GM12878 (cell line): ENCODE results near the gene RNASEH2A. TPM values are rescaled to one million over a fixed set of nuclear protein-coding genes. Genes with fewer than 3 reads are reported as not detected.

Source experiments
- ATAC-seq: fragments of 200-7000 bp; cut with Tn5 transposase; 3 replicates; pipeline ENCODE4 v1.9.1; 2020; ENCODE audit warnings: mild to moderate bottlenecking, moderate library complexity
- BruUV-seq: library from RNA; stranded (reverse); fragments of 400-500 nt; replicated peaks from 2 replicates; lab custom pipeline; 2021; lab: Mats Ljungman, UMichigan
- CTCF ChIA-PET: fragments of 300-600 bp; sonication (Branson Sonifier 250); formaldehyde crosslinking; extraction: SDS; loops from one replicate; lab custom pipeline; 2021; ENCODE audit warnings: inconsistent platforms; lab: Yijun Ruan, JAX
- POLR2A ChIA-PET: fragments of 350-600 bp; formaldehyde crosslinking; extraction: SDS; loops from one replicate; lab custom pipeline; 2021; ENCODE audit warnings: inconsistent platforms; lab: Charles Lee
- RAD21 ChIA-PET: fragments of 300-600 bp; sonication (Branson Sonifier 250); formaldehyde crosslinking; loops from one replicate; lab custom pipeline; 2023; ENCODE audit warnings: antibody characterized with exemption; ENCODE audit not compliant: unreplicated experiment; lab: Charles Lee
- SMC1A ChIA-PET: fragments of 300-600 bp; sonication (Branson Sonifier 250); formaldehyde crosslinking; loops from one replicate; lab custom pipeline; 2023; ENCODE audit not compliant: unreplicated experiment, uncharacterized antibody; lab: Charles Lee
- DNase-seq: peaks from one replicate; pipeline ENCODE4 v3.0.0-alpha.2; 2011; ENCODE audit warnings: low read depth, low spot score
- FAIRE-seq: peaks from 3 replicates; lab custom pipeline; 2011; peaks lifted over from hg19 to GRCh38; lab: Jason Lieb, UNC
- H2AFZ ChIP-seq: 2 replicates; pipeline ENCODE4 v1.6.0; 2011; ENCODE audit warnings: low read depth, low read length, control low read depth; ENCODE audit not compliant: control insufficient read depth
- H3K27ac ChIP-seq: 2 replicates; pipeline ENCODE4 v1.5.1; 2011; ENCODE audit warnings: control low read depth; ENCODE audit not compliant: control insufficient read depth, insufficient read depth
- H3K27me3 ChIP-seq, 2 experiments: replicated peaks in 1 of 2; 2 replicates each; pipeline versions ENCODE4 v1.6.0 to v1.6.1; 2011; ENCODE audit warnings: low read length in 1 of 2; ENCODE audit not compliant: control insufficient read depth in 2 of 2, insufficient read depth in 2 of 2
- H3K36me3 ChIP-seq, 2 experiments: 2 replicates each; pipeline ENCODE4 v1.5.1; 2011; ENCODE audit warnings: low read length in 1 of 2; ENCODE audit not compliant: control insufficient read depth in 2 of 2, insufficient read depth in 2 of 2
- H3K4me1 ChIP-seq: 2 replicates; pipeline ENCODE4 v1.6.1; 2011; ENCODE audit warnings: mild to moderate bottlenecking, low read length, moderate library complexity, mixed read lengths; ENCODE audit not compliant: control insufficient read depth, insufficient read depth
- H3K4me2 ChIP-seq: 2 replicates; pipeline ENCODE4 v1.6.0; 2011; ENCODE audit warnings: control low read depth; ENCODE audit not compliant: control insufficient read depth, insufficient read depth
- H3K4me3 ChIP-seq: fragments of 200-600 bp; sonication (generic); 2 replicates; pipeline ENCODE4 v1.5.1; 2016
- H3K79me2 ChIP-seq: 2 replicates; pipeline ENCODE4 v1.6.0; 2011; ENCODE audit warnings: low read length; ENCODE audit not compliant: control insufficient read depth, insufficient read depth
- H3K9ac ChIP-seq: 2 replicates; pipeline ENCODE4 v1.8.0; 2011; ENCODE audit warnings: low read length, control low read depth, mixed read lengths; ENCODE audit not compliant: control insufficient read depth, insufficient read depth
- H3K9me3 ChIP-seq: replicated peaks from 3 replicates; pipeline ENCODE4 v1.5.1; 2011; ENCODE audit warnings: mild to moderate bottlenecking, low read length; ENCODE audit not compliant: control insufficient read depth, insufficient read depth
- H4K20me1 ChIP-seq: 2 replicates; pipeline ENCODE4 v1.6.0; 2011; ENCODE audit not compliant: control insufficient read depth, insufficient read depth
- CBX5 ChIP-seq: sonication (generic); IDR thresholded peaks from 2 replicates; pipeline ENCODE4 v1.6.1; 2016; ENCODE audit warnings: low read depth, moderate library complexity, mild to moderate bottlenecking, inconsistent platforms
- DPF2 ChIP-seq: fragments of 450-650 bp; IDR thresholded peaks from 2 replicates; pipeline ENCODE4 v1.6.1; 2017; ENCODE audit warnings: mild to moderate bottlenecking
- EP300 ChIP-seq, 2 experiments: fragments of 150-350 bp in 1 of 2; IDR thresholded peaks; 2 replicates each; pipeline ENCODE4 v1.6.1; 2011 to 2012; ENCODE audit warnings: low read depth in 2 of 2, low read length in 2 of 2, borderline replicate concordance in 1 of 2, improper control_type of control experiment in 1 of 2, inconsistent platforms in 1 of 2; ENCODE audit not compliant: control insufficient read depth in 1 of 2
- GATAD2B ChIP-seq: fragments of 450-650 bp; conservative IDR thresholded peaks from 2 replicates; pipeline ENCODE4 v1.6.1; 2017; ENCODE audit warnings: low read depth, mild to moderate bottlenecking, moderate library complexity
- HDGF ChIP-seq: fragments of 450-650 bp; IDR thresholded peaks from 2 replicates; pipeline ENCODE4 v1.6.1; 2016; ENCODE audit warnings: antibody characterized with exemption
- IRF5 ChIP-seq: fragments of 450-650 bp; IDR thresholded peaks from 2 replicates; pipeline ENCODE4 v1.6.1; 2017; ENCODE audit warnings: borderline replicate concordance
- MTA2 ChIP-seq: fragments of 450-650 bp; IDR thresholded peaks from 2 replicates; pipeline ENCODE4 v1.6.1; 2016; ENCODE audit warnings: low read depth, mild to moderate bottlenecking, moderate library complexity
- POLR2AphosphoS5 ChIP-seq: IDR thresholded peaks from 2 replicates; pipeline ENCODE4 v1.6.1; 2011; ENCODE audit warnings: mild to moderate bottlenecking, low read length, inconsistent platforms
- SMAD1 ChIP-seq: fragments of 450-650 bp; IDR thresholded peaks from 2 replicates; pipeline ENCODE4 v1.6.1; 2018; ENCODE audit warnings: mild to moderate bottlenecking, low read depth; ENCODE audit not compliant: partially characterized antibody
- SMAD5 ChIP-seq: IDR thresholded peaks from 2 replicates; pipeline ENCODE4 v1.6.1; 2016; ENCODE audit warnings: antibody characterized with exemption, low read depth
- SMARCA5 ChIP-seq: fragments of 450-650 bp; IDR thresholded peaks from 2 replicates; pipeline ENCODE4 v1.6.1; 2017; ENCODE audit warnings: mild to moderate bottlenecking
- SUZ12 ChIP-seq: fragments of 200-600 bp; sonication (generic); IDR thresholded peaks from one replicate; pipeline ENCODE4 v1.6.1; 2018; ENCODE audit warnings: antibody characterized with exemption, mild to moderate bottlenecking; ENCODE audit not compliant: unreplicated experiment
- TCF12 ChIP-seq: IDR thresholded peaks from 2 replicates; pipeline ENCODE4 v1.6.1; 2011; ENCODE audit warnings: low read depth, mild to moderate bottlenecking, low read length
- WGBS: methylation state at CpG from one replicate; pipeline ENCODE4 v1.1.6; 2016; ENCODE audit warnings: low lambda C conversion rate; ENCODE audit not compliant: insufficient replicate concordance, insufficient coverage; ENCODE audit errors: missing lambda C conversion rate; 5-methylcytosine and 5-hydroxymethylcytosine counted together
- in situ Hi-C: fragments of 300-500 bp; cut with MboI; formaldehyde crosslinking; loops from 9 replicates; pipeline ENCODE4 v1.14.3; 2018; ENCODE audit warnings: mixed read lengths
- intact Hi-C: fragments of 100-400 bp; cut with micrococcal nuclease; formaldehyde crosslinking; loops from one replicate; pipeline ENCODE4 v1.14.2; 2022; ENCODE audit not compliant: unreplicated experiment
- polyA plus RNA-seq, 11 experiments: library from polyadenylated mRNA; depleted of rRNA in 4 of 11; unstranded in 6 of 11; stranded (reverse) in 5 of 11; fragments of >200 nt; fragmentation: Nextera tagmentation in 4 of 11; fragmentation: Illumina TruSeq in 1 of 11; extraction: Ambion mirVana in 4 of 11; extraction: Trizol in 1 of 11; gene quantifications; 1 replicate in 1 of 11; 2 replicates in 10 of 11; pipeline versions ENCODE4 v1.2.1 to v1.2.3, GENCODE V29; 2011 to 2016; ENCODE audit warnings: inconsistent platforms in 2 of 11, missing spikeins in 2 of 11, low read depth in 1 of 11
- total RNA-seq, 4 experiments: library from RNA; depleted of rRNA in 3 of 4; stranded (reverse); fragments of >200 nt in 3 of 4; fragmentation: Illumina TruSeq in 1 of 4; extraction: Trizol in 1 of 4; gene quantifications; 2 replicates each; pipeline versions ENCODE4 v1.2.1 to v1.2.3, GENCODE V29; 2013 to 2021
- TF ChIP-seq, protein P1 (sequence below): IDR thresholded peaks from 2 replicates; pipeline ENCODE4 v1.6.1; 2011; ENCODE audit warnings: mild to moderate bottlenecking, low read depth, low read length, moderate library complexity; ENCODE audit not compliant: insufficient replicate concordance
- TF ChIP-seq, protein P2 (sequence below): fragments of 450-650 bp; IDR thresholded peaks from 2 replicates; pipeline ENCODE4 v1.6.1; 2016; ENCODE audit warnings: mild to moderate bottlenecking
- TF ChIP-seq, protein P3 (sequence below): fragments of 450-650 bp; IDR thresholded peaks from 2 replicates; pipeline ENCODE4 v1.6.1; 2018; ENCODE audit warnings: mild to moderate bottlenecking, low read depth, moderate library complexity; ENCODE audit not compliant: partially characterized antibody

RNASEH2A gene
- total and polyA plus RNA-seq, 10 of the 15 experiments (the other 5 are each of a cell fraction or from before 2014, with no cell fraction given): 17.4 to 103 (median 40.4) TPM

- 1% methylated on average over 11 of the region's 12 CpGs for WGBS
- POLR2A ChIA-PET: interaction anchor here (0.5 to 9.3 kb wide), 3 partner anchors 12 to 1407 kb away, joined by 3 to 303 read pairs (median 11); partner anchors contain the start of gene JUNB
- in situ Hi-C loops: no loop called here
- TF ChIP-seq, protein P1, sequence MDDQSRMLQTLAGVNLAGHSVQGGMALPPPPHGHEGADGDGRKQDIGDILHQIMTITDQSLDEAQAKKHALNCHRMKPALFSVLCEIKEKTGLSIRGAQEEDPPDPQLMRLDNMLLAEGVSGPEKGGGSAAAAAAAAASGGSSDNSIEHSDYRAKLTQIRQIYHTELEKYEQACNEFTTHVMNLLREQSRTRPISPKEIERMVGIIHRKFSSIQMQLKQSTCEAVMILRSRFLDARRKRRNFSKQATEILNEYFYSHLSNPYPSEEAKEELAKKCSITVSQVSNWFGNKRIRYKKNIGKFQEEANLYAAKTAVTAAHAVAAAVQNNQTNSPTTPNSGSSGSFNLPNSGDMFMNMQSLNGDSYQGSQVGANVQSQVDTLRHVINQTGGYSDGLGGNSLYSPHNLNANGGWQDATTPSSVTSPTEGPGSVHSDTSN: peak; percentile 71
- TF ChIP-seq IRF5 (peak; percentile 44; the same call in 1 of the 2 replicates), POLR2AphosphoS5 (no peak), CBX5 (no peak), EP300 (IDR thresholded peaks at IDR 0.05; ENCODE audit: borderline replicate concordance in 1 of 2, control insufficient read depth in 1 of 2, low read depth in 2 of 2, low read length in 2 of 2) (no peak), GATAD2B (no peak), SUZ12 (no peak), DPF2 (no peak), SMARCA5 (peak; percentile 88; the same call in 1 of the 2 replicates), MTA2 (peak; percentile 84), TCF12 (peak; percentile 17; the same call in 1 of the 2 replicates), HDGF (peak; percentile 95), SMAD1 (peak; percentile 75), SMAD5 (no peak)
- TF ChIP-seq, protein P2, sequence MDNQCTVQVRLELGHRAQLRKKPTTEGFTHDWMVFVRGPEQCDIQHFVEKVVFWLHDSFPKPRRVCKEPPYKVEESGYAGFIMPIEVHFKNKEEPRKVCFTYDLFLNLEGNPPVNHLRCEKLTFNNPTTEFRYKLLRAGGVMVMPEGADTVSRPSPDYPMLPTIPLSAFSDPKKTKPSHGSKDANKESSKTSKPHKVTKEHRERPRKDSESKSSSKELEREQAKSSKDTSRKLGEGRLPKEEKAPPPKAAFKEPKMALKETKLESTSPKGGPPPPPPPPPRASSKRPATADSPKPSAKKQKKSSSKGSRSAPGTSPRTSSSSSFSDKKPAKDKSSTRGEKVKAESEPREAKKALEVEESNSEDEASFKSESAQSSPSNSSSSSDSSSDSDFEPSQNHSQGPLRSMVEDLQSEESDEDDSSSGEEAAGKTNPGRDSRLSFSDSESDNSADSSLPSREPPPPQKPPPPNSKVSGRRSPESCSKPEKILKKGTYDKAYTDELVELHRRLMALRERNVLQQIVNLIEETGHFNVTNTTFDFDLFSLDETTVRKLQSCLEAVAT: peak; percentile 80
- TF ChIP-seq, protein P3, sequence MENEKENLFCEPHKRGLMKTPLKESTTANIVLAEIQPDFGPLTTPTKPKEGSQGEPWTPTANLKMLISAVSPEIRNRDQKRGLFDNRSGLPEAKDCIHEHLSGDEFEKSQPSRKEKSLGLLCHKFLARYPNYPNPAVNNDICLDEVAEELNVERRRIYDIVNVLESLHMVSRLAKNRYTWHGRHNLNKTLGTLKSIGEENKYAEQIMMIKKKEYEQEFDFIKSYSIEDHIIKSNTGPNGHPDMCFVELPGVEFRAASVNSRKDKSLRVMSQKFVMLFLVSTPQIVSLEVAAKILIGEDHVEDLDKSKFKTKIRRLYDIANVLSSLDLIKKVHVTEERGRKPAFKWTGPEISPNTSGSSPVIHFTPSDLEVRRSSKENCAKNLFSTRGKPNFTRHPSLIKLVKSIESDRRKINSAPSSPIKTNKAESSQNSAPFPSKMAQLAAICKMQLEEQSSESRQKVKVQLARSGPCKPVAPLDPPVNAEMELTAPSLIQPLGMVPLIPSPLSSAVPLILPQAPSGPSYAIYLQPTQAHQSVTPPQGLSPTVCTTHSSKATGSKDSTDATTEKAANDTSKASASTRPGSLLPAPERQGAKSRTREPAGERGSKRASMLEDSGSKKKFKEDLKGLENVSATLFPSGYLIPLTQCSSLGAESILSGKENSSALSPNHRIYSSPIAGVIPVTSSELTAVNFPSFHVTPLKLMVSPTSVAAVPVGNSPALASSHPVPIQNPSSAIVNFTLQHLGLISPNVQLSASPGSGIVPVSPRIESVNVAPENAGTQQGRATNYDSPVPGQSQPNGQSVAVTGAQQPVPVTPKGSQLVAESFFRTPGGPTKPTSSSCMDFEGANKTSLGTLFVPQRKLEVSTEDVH: peak; percentile 56
Observed at GRCh38 chr19:12782174-12782423, 24.3 kb upstream of the RNASEH2A start.

More at GRCh38 chr19:12782174-12782423, 24.3 kb upstream of the RNASEH2A start:
- H3K36me3 ChIP-seq: no peaks in the 10 kb centered on the region
- no TSS peak for BruUV-seq
- H3K79me2 ChIP-seq: peaks cover 9% of the 10 kb centered on the region
- H3K27me3 ChIP-seq: no peaks in the 10 kb centered on the region
- no peaks in the 10 kb centered on the region for H3K9me3 ChIP-seq
- peak overlapping the region; percentile 78 for H2AFZ ChIP-seq
- peaks cover 67% of the 10 kb centered on the region for H3K4me1 ChIP-seq
- no peaks in the 10 kb centered on the region for H4K20me1 ChIP-seq
- peak overlapping the region; percentile 97 for H3K4me2 ChIP-seq
- peak overlapping the region; percentile 77 for H3K9ac ChIP-seq
- CTCF ChIA-PET: interaction anchor here (12.1 kb wide), 1 partner anchor 14 kb away, joined by 537 read pairs; the partner anchor contains the start of gene JUNB
- RAD21 ChIA-PET: interaction anchor here (1.4 to 2.7 kb wide), 3 partner anchors 9 to 14 kb away, joined by 13 to 23 read pairs (median 16); partner anchors contain the start of gene JUNB
- DNase-seq (no peak), ATAC-seq (no peak), FAIRE-seq (no peak)
- H3K27ac ChIP-seq: peak overlapping the region; percentile 97
- peak overlapping the region; percentile 65; the same call in 1 of the 2 replicates for H3K4me3 ChIP-seq
- SMC1A ChIA-PET: interaction anchor here (8.4 kb wide), 1 partner anchor 14 kb away, joined by 240 read pairs; the partner anchor contains the start of gene JUNB
- intact Hi-C loops: loop anchor here (5.0 to 10.0 kb wide), 2 partner anchors 170 to 1687 kb away; partner anchors contain the start of genes ZNF490 and ZNF791
